ENCODE results near the gene DDI1. TPM values are rescaled to one million over a fixed set of nuclear protein-coding genes. Genes with fewer than 3 reads are reported as not detected.

The DDI1 gene
- not detected in 2 replicates for total RNA-seq

GRCh38 chr11:104036588-104036987, at the start of gene DDI1:
Gene DDI1, plus strand, starts transcription at chr11:104036640. Its CDS starts 183 bp downstream, at chr11:104036823.

Other genes with a start within 250 kb of the DDI1 start
- 5.6 and 6.0 TPM in 2 replicates for gene PDGFD, start 127.5 kb downstream of the DDI1 start, total RNA-seq

All from endothelial cell of coronary artery (primary cell).